CD1c-positive myeloid dendritic cell (primary cell): ENCODE measurements around the gene C1orf21.

Experiments
- DNase-seq: peaks from one replicate; pipeline ENCODE4 v3.0.0-alpha.2; 2016; ENCODE audit errors: extremely low spot score

C1orf21 gene

DNA sequence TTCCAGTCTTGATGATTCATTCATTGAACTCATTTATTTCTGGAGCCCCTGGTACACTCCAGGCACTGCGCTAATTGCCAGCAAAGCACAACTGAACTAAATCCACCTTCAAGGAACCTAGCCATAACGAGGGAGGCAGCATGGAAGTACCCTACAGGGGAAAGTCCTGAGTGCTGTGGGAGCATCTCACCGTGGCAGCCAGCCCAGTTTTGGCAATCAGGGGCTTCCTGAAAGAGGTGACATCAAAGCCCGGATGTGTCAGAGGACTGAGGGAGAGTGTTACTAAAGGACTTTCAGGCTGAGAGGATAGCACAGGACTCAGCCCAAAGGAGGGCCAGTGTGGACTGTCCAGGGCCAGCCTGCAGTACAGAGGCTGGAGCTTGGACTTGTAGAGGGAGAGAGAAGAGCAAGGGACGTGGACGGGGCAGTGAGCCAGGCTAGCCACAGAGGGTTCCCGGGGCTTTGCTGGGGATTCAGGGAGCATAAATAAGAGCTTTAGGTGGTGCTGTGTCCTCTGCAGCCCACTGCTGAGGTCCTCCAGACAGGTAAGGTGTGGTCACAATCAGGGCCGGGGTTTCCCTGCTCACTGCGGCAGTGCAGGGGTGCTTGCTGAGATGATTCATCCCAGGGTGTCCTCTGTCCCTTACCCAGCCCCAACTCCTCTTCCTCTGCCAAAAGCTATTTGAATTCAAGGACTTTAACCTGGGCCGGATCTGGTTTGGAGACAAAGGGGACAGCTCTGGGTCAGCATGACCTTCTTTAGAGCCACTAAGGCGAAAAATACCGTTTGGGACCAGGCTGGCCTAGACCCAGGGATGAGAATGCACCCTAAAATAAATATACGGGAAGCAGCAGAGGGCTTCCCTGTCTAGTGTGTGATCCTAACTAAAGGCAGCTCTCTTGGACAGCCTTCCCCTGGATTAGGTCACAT is 239.5 kb downstream of the C1orf21 start:
- DNase-seq: no peak

- no peak for DNase-seq
Measured at GRCh38 chr1:184627007-184627341, 240.1 kb downstream of the C1orf21 start.

DNA sequence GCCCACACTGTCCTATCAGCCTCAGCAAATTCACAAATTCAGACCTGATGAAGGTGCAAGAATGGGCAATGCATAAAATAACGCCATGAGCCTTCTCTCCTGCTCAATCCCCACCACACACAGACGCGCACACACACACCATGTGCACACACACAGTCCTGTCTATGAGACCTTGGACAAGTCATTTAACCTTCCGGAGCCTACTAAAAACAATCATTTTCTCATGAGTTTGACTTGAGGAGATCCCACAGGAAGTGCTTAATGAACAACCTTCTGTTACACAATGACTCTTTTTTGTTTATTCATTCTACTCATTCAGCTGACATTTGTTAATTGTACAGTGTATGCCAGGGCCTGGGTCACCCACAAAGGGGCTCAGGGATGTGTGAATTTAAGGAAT is 242.4 kb downstream of the C1orf21 start:
- no peak for DNase-seq

DNA sequence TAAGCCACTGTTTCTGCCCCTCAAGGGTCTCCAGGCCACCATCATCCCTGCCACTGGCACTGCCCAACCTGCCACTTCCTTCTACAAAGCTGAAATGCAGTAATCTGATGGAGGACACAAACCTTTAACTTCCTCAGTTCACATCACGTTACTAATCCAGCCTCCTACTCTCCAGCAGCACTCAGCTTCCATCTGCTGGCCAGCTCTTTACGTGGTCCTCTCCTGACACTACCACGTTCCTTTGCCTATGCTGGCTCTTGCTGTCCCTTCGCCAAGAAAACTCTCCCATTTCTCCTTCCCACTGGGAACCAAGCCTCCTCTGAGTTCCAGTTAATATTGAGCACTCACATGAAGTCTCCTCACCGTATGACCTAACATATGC is 243.8 kb downstream of the C1orf21 start:
- DNase-seq: no peak

GRCh38 chr1:184632415-184633175 is 245.8 kb downstream of the C1orf21 start:
- DNase-seq: no peak

DNA sequence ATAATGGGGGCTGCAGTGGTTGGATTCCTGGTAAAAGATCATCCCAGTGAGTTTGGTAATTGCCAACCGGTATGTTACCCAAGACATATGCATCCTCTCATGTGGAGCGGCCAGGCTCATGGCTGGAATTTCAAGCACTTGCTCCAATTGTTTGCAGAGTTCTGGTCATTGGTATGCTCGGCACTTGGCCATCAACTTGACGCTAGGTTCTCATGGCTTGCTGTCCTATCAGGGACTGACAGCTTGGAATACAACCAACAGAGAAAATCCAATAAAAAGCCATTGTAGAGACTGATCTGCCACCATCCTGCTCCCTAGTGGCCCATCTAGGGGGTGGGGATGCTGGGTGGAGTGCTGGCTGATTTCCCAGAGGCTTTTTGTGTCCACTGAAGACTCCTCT is 247.0 kb downstream of the C1orf21 start:
- no peak for DNase-seq

- no peak for DNase-seq
Measured at GRCh38 chr1:184634296-184634695, 247.5 kb downstream of the C1orf21 start.

GRCh38 chr1:184635347-184635979 is 248.6 kb downstream of the C1orf21 start:
- DNase-seq: no peak

DNA sequence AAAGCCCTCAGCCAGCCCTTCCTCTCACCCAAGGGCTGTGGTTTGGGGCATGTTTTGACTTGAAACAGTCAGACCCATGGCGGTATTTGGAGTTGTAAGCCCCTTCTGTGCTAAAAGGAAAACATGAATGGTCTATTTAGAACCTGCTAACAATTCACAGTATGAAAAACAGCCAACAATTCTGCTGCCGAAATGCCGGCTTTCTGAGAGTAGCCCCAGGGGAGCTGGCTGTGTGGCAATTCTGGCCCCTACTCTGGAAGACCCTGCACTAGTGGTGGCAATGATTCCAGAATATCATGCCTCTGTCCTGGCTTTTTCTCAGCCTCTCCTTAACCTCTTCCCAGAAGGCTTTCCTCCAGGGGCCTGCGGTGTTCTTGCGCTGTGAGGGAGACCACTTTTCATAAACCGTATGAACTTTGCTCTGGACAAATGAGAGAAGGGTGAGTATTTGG is 249.2 kb downstream of the C1orf21 start:
- no peak for DNase-seq

DNA sequence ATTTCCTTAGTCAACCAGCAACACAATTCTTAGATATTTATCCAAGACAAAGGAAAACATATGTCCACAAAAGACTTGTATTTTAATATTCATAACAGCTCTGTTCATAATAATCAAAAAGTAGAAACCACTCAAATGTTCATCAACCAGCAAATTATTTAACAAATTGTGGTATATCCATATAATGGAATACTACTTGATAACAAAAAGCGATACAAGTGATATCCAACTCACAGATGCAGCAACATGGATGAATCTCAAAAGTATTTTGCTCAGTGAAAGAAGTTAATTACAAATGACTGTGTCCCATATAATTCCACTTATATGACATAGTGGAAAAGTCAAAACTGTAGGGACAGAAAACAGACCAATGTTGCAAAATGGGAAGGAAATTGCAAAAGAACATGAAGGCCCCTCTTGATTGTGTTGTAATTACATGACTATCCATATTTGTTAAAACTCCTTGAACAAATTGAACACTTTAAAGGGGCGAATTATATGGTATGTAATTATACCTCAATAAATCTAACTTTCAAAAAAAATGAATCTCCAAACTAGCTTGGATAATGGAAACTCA is 250.9 kb downstream of the C1orf21 start:
- no peak for DNase-seq

DNA sequence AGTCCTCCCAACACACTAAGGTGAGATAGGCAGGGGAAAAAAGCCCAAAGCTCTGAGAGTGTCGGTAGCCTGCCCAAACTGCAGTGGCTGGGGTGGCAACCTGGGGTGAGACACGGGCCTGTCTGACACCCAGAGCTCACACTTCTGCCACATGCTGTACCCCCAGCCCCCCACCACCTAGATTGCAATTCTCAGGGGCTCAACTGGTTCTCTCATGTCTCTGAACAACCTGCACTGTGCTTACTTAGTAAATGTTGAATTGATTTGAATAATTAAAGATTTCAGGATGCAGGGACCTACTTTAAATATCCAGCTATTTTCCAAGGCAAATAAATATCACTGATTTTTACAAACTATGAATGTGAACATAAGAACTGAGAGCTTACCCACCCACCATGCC is 252.4 kb downstream of the C1orf21 start:
- DNase-seq: no peak

GRCh38 chr1:184640505-184640904 is 253.7 kb downstream of the C1orf21 start:
- DNase-seq: no peak

DNA sequence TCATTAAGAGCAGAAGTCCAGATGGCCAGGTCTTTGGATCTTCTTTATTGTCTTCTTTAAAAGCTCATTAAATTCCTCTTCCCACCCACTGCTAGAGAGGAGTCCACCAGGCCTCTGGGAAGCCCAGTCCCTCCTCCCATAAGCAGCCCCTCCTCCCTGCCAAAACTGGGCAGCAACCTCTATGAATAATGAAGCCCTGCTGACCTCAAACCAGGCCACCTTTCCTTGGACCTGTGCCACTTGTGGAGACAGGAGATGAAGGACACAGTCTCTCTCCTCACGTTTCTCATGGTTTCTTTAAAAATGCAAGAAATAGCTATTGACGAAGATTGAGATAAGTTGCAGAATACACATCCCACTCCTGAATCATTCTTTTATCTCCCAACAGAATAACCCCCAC is 255.1 kb downstream of the C1orf21 start:
- no peak for DNase-seq

DNA sequence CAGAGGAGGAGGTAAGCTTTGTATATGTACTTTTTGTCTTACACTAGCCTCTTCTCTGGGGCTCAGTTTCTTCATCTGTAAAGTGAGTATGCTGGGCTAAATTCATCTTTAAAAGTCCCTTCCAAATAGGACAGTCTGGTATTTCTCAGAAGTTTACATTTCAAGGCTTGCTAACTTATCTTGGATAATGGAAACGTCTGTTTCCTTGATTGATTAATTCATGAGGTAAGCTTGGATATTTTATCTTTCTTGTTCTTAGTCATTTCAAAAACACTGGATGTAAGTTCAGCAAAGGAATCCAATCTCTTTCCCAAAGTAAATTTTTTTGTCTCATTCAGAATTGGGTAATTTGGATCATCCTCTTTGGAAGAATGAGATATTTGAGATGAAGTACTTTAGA is 256.8 kb downstream of the C1orf21 start:
- DNase-seq: no peak

- DNase-seq: no peak
Measured at GRCh38 chr1:184644771-184645170, 257.9 kb downstream of the C1orf21 start.

DNA sequence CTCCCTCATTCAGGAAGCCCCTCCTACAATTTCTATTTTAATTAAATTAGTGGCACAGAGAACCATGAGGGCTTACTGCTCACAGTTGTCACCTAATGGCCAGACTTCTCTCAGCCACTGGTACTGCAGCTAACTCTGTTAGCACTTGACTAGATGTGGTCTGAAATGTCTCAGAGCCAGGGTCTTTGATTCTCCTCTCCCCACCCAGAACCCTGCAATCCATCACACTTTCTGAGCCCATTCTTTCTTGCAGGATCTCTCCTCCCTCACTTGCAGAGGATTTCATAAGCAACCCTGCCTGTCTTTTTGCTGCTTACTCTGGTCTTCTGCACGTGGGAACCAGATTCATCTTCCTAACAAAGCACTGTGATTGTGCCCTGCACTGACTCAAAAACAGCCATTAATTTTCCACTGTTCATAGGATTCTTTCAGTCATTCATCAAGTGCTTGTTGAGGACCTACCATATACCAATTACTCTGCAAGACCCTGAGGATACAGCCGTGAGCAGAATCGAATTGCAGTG is 259.4 kb downstream of the C1orf21 start:
- no peak for DNase-seq

DNA sequence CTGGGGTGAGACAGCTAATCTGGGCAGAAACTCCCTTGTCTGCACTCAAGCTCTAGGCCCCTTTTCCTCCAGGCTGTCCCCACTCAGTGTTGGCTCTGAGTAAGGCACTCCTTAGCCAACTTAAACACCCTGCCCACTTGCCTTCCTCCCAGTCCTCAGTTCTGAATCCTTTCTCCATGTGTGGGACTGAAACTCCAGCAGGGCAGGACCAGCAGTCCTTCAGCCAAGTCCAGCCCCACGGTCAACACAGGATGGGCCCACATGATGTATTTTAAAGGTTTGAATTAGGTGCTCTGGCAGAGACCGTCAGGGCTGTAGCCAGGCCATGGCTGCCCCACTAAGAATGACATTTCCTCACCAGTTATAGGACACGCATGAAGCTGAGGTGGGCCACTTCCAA is 260.0 kb downstream of the C1orf21 start:
- DNase-seq: no peak

DNA sequence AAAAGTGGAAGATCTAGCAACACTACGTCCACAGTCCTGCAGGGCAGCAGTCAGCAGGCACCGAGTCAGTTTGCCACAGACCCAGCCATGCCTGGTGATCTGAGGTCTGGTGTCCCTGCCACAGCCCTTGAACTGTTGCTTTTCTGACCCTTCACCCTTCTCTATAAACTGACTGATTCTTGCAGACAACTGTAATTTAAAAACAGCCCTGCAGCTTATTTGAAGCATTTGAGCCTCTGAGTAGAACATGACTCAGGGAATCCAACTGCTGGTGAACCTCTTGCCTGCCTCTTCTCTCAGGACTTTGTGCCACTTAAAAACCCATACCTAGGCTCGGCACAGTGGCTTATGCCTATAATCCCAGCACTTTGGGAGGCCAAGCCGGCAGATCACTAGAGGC is 260.6 kb downstream of the C1orf21 start:
- DNase-seq: no peak

DNA sequence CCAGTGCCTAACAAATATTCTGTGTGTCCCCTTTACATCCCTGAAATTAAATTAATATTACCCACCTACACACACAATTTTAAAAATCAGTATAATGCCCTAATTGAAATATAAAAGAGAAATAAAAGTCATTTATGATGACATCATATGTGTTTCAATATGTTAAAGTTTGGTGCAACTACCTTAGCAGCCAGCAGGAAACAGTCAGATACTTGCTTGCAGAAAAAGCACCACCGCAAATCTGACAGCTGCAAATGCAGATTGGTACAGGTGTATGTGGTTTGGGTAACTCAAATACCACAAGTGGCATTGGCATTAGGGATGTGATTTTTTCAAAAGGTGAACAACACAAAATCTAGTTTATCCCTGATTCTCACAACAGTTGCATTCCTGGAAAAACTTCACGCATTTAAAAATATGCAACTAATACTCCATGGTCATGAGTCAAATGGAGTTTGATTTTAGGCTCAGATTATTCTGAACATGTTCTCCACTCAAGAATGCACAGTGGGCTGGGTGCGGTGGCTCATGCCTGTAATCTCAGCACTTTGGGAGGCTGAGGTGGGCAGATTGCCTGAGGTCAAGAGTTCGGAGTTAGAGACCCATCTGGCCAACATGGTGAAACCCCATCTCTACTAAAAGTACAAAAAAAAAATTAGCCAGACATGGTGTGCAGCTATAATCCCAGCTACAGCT is 261.5 kb downstream of the C1orf21 start:
- no peak for DNase-seq

DNA sequence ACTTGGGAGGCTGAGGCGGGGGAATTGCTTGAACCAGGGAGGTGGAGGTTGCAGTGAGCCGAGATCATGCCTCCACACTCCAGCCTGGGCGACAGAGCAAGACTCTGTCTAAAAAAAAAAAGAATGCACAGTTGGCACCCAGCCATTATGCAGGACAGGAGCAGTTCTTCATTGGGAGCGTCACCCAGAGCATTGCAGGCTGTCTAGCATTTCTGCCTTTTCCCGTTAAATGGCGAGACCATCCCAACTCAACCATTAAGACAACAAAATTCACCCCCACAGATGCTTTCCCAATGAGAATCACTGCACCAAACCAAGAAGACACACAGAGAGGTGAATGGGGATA is 262.0 kb downstream of the C1orf21 start:
- no peak for DNase-seq

- DNase-seq: peak; percentile 12
Measured at GRCh38 chr1:184649451-184649888, 262.6 kb downstream of the C1orf21 start.
